ENCODE measurements around the gene INTS7.

INTS7 gene

GRCh38 chr1:212035123-212035834 is at the start of gene INTS7, which contains the start of gene DTL:
Gene INTS7 (minus strand): TSS chr1:212035557. CDS start chr1:212035437, 120 bp downstream.
Gene DTL (plus strand): TSS chr1:212035748. CDS start chr1:212035891, 143 bp downstream.
- Histone ChIP-seq H3K27ac (peak within 1 kb of the TSS; percentile 94), H3K4me3 (peak within 1 kb of the TSS; percentile 78), H3K36me3 (ENCODE audit: insufficient read depth, low read length) (peaks cover 40% of the 10 kb centered on the region), H3K9me3 (ENCODE audit: low read depth, low read length) (no peaks in the 10 kb centered on the region), H3K9ac (ENCODE audit: insufficient read length) (peak within 1 kb of the TSS; percentile 98)
- peak; percentile 96 for DNase-seq (ENCODE audit: low read depth, low spot score)
- no peak for TF ChIP-seq FOXP2 (optimal IDR thresholded peaks at IDR 0.05; ENCODE audit: control extremely low read depth, extremely low read length, insufficient read depth)
- peak; percentile 97 for TF ChIP-seq POLR2AphosphoS5 (IDR thresholded peaks at IDR 0.05; ENCODE audit: borderline replicate concordance, low read depth, low read length)

- no peak overlapping the region for H3K9ac ChIP-seq (ENCODE audit: insufficient read length)
- no peak overlapping the region for H3K4me3 ChIP-seq
- no peaks in the 10 kb centered on the region for H3K9me3 ChIP-seq (ENCODE audit: low read depth, low read length)
- no peak for TF ChIP-seq POLR2AphosphoS5 (IDR thresholded peaks at IDR 0.05; ENCODE audit: borderline replicate concordance, low read depth, low read length)
- TF ChIP-seq EZH2 (IDR thresholded peaks at IDR 0.05) = no peak
- no peak for TF ChIP-seq FOXP2 (optimal IDR thresholded peaks at IDR 0.05; ENCODE audit: control extremely low read depth, extremely low read length, insufficient read depth)
- H3K27ac ChIP-seq = no peak overlapping the region
- no peak for DNase-seq (ENCODE audit: low read depth, low spot score)
- H3K36me3 ChIP-seq (ENCODE audit: insufficient read depth, low read length) = peaks cover 93% of the 10 kb centered on the region
Measured at GRCh38 chr1:212082765-212083406, 47.5 kb upstream of the INTS7 start.

- no peaks in the 10 kb centered on the region for H3K9me3 ChIP-seq (ENCODE audit: low read depth, low read length)
- H3K4me3 ChIP-seq = no peak overlapping the region
- DNase-seq (ENCODE audit: low read depth, low spot score) = no peak
- peaks cover 92% of the 10 kb centered on the region for H3K36me3 ChIP-seq (ENCODE audit: insufficient read depth, low read length)
- TF ChIP-seq EZH2 (IDR thresholded peaks at IDR 0.05) = no peak
- TF ChIP-seq FOXP2 (optimal IDR thresholded peaks at IDR 0.05; ENCODE audit: control extremely low read depth, extremely low read length, insufficient read depth) = no peak
- no peak for TF ChIP-seq POLR2AphosphoS5 (IDR thresholded peaks at IDR 0.05; ENCODE audit: borderline replicate concordance, low read depth, low read length)
- no peak overlapping the region for H3K27ac ChIP-seq
- H3K9ac ChIP-seq (ENCODE audit: insufficient read length) = no peak overlapping the region
Measured at GRCh38 chr1:212078826-212079225, 43.5 kb upstream of the INTS7 start.

- no peak for DNase-seq (ENCODE audit: low read depth, low spot score)
- Histone ChIP-seq H3K27ac (no peak overlapping the region), H3K9me3 (ENCODE audit: low read depth, low read length) (no peaks in the 10 kb centered on the region), H3K9ac (ENCODE audit: insufficient read length) (no peak overlapping the region), H3K4me3 (no peak overlapping the region), H3K36me3 (ENCODE audit: insufficient read depth, low read length) (peaks cover 86% of the 10 kb centered on the region)
- TF ChIP-seq FOXP2 (optimal IDR thresholded peaks at IDR 0.05; ENCODE audit: control extremely low read depth, extremely low read length, insufficient read depth) = no peak
Measured at GRCh38 chr1:212077028-212077427, 41.7 kb upstream of the INTS7 start.

- Histone ChIP-seq H3K27ac (no peak overlapping the region), H3K4me3 (no peak overlapping the region), H3K9ac (ENCODE audit: insufficient read length) (no peak overlapping the region), H3K9me3 (ENCODE audit: low read depth, low read length) (no peaks in the 10 kb centered on the region), H3K36me3 (ENCODE audit: insufficient read depth, low read length) (peaks cover 86% of the 10 kb centered on the region)
- no peak for DNase-seq (ENCODE audit: low read depth, low spot score)
- TF ChIP-seq POLR2AphosphoS5 (IDR thresholded peaks at IDR 0.05; ENCODE audit: borderline replicate concordance, low read depth, low read length) (no peak), EZH2 (IDR thresholded peaks at IDR 0.05) (no peak), FOXP2 (optimal IDR thresholded peaks at IDR 0.05; ENCODE audit: control extremely low read depth, extremely low read length, insufficient read depth) (no peak)
Measured at GRCh38 chr1:212074856-212075255, 39.5 kb upstream of the INTS7 start.

GRCh38 chr1:212074313-212074712 is 39.0 kb upstream of the INTS7 start:
- DNase-seq (ENCODE audit: low read depth, low spot score) = no peak
- peak overlapping the region; percentile 25 for H3K9ac ChIP-seq (ENCODE audit: insufficient read length)
- no peak overlapping the region for H3K4me3 ChIP-seq
- H3K27ac ChIP-seq = no peak overlapping the region
- H3K9me3 ChIP-seq (ENCODE audit: low read depth, low read length) = no peaks in the 10 kb centered on the region
- H3K36me3 ChIP-seq (ENCODE audit: insufficient read depth, low read length) = peaks cover 83% of the 10 kb centered on the region
- TF ChIP-seq EZH2 (IDR thresholded peaks at IDR 0.05) = no peak
- TF ChIP-seq POLR2AphosphoS5 (IDR thresholded peaks at IDR 0.05; ENCODE audit: borderline replicate concordance, low read depth, low read length) = no peak
- no peak for TF ChIP-seq FOXP2 (optimal IDR thresholded peaks at IDR 0.05; ENCODE audit: control extremely low read depth, extremely low read length, insufficient read depth)

GRCh38 chr1:212073490-212073889 is 38.1 kb upstream of the INTS7 start:
- no peaks in the 10 kb centered on the region for H3K9me3 ChIP-seq (ENCODE audit: low read depth, low read length)
- H3K9ac ChIP-seq (ENCODE audit: insufficient read length) = no peak overlapping the region
- no peak for DNase-seq (ENCODE audit: low read depth, low spot score)
- no peak overlapping the region for H3K4me3 ChIP-seq
- peaks cover 79% of the 10 kb centered on the region for H3K36me3 ChIP-seq (ENCODE audit: insufficient read depth, low read length)
- no peak for TF ChIP-seq EZH2 (IDR thresholded peaks at IDR 0.05)
- TF ChIP-seq FOXP2 (optimal IDR thresholded peaks at IDR 0.05; ENCODE audit: control extremely low read depth, extremely low read length, insufficient read depth) = no peak
- no peak for TF ChIP-seq POLR2AphosphoS5 (IDR thresholded peaks at IDR 0.05; ENCODE audit: borderline replicate concordance, low read depth, low read length)
- no peak overlapping the region for H3K27ac ChIP-seq

GRCh38 chr1:212072047-212072446 is 36.7 kb upstream of the INTS7 start:
- peaks cover 79% of the 10 kb centered on the region for H3K36me3 ChIP-seq (ENCODE audit: insufficient read depth, low read length)

More at GRCh38 chr1:212072047-212072446, 36.7 kb upstream of the INTS7 start:
- Histone ChIP-seq H3K9me3 (ENCODE audit: low read depth, low read length) (no peaks in the 10 kb centered on the region), H3K4me3 (no peak overlapping the region), H3K27ac (no peak overlapping the region), H3K9ac (ENCODE audit: insufficient read length) (no peak overlapping the region)
- no peak for DNase-seq (ENCODE audit: low read depth, low spot score)
- TF ChIP-seq POLR2AphosphoS5 (IDR thresholded peaks at IDR 0.05; ENCODE audit: borderline replicate concordance, low read depth, low read length) (no peak), FOXP2 (optimal IDR thresholded peaks at IDR 0.05; ENCODE audit: control extremely low read depth, extremely low read length, insufficient read depth) (no peak), EZH2 (IDR thresholded peaks at IDR 0.05) (no peak)
